Activated T-helper 9 cell treated with anti-CD3 and anti-CD28 coated beads, Interleukin-2, amount 50 U/mL, for 16 hours (primary cell): ENCODE measurements around the gene ELMO2.
"Not testable (repeated sequence)": the region's sequence is repeated elsewhere in the genome, so short reads cannot be mapped to it uniquely, and the experiment has no call there.

Experiments
- DNase-seq: peaks from one replicate; pipeline ENCODE4 v3.0.0-alpha.2; 2020; ENCODE audit warnings: low read depth

Gene ELMO2

DNA sequence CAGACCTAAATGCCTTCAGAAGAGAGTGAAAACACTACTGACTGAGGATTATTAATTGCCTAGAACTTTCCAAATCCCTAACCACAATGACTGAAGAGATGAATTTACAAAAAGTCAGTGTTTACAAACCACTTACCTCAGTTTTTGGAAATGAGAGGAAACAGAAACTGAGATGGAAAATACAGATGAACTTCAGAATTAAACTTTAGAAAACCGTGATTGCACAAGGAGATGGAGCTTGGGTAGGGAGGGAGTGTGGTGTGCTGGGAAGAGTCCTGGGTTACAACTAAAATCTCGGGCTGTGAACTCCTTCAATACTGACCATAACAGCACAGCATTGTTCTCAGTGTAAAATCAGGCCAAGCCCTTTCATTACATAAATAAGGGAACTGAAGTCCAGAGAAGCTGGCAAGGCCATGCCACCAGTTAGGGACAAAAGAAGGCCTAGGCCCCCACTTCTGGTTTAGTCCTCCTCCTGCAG lies 4.0 kb downstream of the ELMO2 start:
- no peak for DNase-seq

DNA sequence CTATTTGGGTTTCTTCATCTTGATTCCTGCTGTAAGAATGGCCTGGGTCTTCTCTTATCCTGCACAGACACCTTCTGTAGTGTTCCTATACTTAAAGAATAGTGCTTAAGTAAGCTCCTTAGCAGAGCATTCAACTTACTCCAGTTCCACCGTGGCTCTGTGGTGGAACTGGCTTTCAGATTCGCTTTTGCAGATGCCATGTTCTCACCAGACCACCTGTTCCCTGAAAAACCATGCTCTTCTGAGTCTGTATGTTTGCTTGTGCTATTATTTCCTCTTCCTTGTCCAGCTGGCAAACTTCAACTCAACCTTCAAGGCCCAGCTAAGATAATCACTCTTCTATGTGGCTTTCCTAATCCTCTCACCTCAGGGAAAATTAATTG lies 4.9 kb downstream of the ELMO2 start:
- no peak for DNase-seq

DNA sequence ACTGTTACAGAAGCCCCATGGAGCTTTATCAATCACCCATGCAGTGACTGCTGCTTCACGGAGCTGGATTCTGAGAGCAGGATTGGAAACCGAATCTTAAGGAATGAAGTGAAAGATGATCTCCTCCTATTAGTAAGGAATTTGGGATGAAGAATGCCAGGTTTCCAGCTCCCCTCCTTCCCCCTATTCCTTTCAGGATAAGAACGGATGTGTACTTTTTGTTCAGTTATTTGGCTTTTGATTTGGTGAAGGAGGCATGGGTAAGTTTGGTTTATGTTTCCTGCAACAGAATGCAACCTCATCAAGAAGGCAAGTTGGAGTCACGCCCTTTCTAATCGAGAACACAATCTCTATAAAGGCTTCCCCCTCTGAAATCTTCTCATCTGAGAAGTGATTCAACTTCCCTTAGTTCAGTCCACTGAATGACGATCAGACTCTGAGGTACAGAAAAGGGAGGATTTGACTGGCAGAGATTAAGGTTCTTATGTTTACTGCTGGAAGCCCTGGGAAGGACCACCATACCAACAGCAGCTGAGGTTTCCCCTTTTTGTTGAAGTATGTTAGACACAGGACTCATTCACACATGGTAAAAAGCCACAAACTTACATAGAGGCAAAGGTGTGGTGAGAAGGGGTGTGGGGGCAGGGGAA lies 5.5 kb downstream of the ELMO2 start:
- no peak for DNase-seq

DNA sequence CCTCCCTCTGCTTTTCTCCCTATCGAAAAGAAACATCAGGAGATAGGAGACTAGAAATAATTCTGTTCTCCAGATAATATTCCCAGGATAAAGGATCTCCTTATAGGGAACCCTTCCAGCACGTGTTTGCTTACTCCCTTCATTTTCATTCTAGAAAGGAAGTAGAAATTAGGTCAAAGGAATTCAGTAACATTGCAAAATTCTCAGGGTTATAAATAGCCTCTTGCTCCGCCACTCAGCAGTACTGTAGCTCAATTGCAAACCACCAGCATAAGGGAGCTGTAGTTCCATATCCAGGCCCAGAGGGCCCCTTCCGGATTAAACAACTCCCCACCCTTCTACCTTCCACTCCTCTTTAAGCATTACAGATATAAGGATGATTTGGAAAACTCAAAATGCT lies 6.2 kb downstream of the ELMO2 start:
- no peak for DNase-seq

DNA sequence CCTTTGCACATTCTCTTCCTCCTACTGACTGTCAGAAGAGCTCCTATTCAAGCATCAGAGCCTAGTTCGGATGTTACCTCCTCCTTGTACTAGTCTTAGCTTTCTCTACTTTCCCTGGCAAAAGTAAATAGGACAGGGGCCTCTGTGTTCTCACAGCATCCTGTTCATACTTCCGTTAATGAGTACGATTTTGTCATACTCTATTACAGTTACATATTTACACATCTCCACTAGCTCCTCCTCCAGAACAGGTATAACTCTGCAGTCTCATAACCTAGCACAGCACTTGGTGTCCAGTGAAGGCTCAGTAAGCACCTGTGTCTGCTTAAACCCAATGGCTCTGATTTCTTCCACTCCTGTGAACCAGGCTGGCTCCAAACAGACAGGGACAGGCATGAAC lies 7.0 kb downstream of the ELMO2 start:
- no peak for DNase-seq

DNA sequence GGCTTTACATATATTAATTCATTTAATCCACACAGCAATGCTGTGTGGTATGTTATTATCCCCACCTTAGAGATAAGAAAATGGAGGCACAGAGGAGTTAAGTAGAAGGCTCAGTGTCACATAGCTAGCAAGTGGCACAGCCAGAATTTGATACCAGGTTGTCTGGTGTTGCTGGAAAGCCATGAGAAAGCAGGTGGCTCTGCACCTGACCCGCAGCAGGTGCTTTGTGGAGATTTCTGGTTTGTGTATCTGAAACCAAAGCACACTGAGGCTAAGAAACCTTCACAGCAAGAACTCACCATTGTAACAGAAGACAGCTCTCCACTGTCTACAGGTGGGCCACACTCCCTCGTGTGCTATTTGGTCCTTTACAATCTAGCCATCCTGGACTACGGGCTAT lies 7.5 kb downstream of the ELMO2 start:
- DNase-seq, result no peak

DNA sequence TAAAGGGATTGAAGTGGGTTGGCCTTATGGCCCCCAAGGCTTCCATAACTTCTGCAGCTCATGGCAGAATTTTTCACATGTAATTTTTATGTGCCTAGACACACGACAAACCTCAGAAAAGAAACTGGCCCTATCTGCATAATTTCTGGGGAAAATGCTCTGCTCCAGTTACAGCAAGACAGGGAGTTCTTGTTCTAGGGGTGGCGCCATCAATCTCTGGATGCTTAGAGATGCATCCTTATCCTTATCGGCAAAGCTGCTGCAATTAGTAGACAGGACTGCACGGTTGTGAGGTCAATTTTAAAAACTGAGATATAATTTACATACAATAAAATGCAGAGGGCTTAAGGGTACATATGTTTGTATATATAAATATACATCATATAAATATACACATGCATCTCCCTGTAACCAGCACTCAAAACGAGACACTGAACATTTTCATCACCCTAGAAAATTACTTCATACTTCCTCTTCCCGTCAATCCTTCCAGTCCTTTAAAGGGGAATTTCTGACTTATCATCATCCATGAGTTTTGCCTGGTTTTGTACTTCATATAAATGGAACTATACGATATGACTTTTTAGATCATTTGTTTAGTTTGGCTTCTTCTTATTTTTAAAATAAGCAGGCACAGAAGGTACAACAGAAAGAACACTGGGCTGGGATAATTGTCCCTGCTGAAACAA lies 10.2 kb downstream of the ELMO2 start:
- DNase-seq, result no peak

DNA sequence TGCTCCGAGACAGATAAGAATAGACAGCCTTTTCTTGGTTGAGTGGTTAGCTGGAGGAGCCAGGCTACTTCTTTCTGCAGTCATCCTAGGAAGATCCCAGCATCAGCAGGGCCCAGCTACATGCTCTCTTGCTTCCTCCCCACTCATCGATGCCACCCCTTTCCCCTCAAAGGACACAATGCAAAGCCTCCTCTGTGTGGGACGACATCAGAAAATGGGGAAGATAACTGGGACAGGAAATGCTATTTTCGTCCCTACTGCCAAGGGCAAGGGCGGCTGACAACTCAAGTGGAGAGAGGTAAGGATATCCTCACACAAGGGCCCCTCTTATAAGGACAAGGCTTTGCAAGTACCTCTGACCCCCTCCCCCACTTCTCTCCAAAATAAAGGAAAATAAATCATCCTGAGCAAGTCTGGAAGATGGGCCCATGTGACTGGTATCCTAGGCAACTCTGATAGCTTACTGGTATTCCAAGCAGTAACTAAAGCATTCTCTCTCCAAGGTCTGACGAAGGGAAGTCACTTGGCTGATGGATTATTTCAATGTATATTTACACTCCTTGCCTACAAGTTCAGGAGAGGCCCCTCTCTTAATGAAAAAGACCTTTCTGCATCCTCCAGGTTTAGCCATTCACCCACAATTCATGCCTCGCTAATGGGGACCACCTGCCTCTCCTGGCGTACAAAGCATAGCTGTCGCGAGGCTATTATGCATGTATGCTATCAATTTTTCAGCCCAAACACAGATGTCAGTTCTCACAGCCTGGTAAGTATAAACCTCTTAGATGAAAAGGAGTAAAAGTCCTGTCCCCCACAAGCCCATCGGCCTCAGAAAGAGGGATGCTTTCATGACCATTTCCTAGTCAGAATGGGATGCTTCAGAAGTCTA lies 11.3 kb downstream of the ELMO2 start:
- DNase-seq, result no peak

DNA sequence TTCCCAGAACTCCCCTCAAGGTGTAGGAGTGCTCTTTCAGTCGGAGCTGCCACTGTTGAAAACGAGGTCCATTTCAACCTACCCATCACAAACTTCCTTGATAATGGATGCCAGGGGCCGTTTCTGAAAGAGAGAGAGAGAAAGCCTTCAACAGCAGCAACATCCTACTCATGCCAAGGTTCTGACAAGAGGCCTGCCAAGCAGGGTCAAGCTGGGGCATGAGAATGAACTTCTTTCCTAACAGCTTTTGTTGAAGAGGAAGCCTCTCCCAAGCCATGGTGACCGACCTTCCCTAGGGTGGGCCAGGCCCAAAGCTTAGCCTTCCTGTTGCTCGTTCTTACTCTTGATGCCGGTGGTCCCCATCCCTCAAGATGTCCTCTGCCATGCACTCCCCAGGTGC lies 12.4 kb downstream of the ELMO2 start:
- DNase-seq, result no peak

DNA sequence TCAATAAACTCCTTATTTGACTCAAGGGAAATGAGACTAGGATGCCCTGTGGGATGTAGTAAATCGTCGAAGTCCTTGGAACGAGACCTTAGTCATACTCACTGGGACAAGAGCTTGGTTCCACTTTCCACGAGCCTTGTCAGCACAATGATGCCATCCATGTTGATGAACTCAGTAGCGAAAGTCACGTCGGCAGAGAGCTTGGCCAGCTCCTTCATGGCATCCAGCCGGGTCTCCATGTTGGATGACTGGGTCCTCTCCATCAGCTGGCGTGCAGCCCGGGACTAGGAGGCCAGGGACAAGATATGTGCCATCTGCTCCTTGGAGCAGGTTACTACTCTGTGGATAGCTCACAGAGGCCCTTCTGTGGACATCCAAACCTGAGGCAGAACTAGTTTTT lies 17.5 kb downstream of the ELMO2 start:
- DNase-seq, result no peak

DNA sequence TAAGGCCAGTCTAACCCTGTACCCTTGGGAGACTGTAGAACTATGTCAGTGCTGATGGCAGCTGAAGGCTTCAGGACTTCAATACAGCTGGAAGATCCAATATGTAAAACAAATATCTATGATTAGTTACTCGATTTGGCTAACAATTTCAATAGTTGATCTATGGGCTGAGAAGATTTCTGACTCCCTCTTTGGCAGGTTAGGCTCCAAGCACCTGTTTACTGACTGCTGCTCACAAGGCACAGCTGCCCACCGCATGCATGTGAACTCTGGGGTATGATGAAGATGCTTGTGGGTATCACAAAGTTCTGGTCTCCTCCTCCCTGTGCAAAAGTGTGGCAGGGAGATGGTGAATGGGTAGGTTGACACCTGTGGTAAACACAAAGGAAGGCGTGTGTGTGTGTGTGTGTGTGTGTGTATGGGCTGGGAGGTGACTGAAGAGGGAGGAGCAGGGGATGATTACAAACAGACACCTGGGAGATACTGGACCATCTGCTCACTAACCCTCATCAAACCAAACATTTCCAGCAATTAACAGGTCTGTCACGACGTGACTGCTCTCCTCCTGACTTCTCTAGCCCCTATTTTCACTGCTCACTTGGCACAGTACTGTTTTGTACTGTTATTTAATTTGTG lies 18.1 kb downstream of the ELMO2 start:
- no peak for DNase-seq

DNA sequence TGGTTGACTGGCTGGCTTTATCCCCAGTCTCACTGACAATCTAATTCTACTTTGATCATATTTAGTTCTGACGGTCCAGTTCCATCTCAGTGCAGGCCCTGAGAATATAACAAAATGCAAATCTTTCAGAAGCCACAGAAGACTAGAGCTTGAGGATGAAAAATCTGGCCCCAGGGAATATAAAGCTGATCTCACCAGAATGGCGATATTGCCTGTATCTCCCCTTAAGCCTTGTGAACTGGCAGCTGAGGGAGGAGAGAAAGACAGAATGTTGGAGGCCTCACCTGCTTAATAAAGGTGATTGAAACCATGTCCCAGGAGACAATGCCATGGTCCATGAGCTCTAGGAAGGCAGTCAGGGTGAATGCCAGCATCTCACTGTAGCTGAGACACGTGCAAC lies 19.4 kb downstream of the ELMO2 start:
- not testable (repeated sequence) for DNase-seq

DNA sequence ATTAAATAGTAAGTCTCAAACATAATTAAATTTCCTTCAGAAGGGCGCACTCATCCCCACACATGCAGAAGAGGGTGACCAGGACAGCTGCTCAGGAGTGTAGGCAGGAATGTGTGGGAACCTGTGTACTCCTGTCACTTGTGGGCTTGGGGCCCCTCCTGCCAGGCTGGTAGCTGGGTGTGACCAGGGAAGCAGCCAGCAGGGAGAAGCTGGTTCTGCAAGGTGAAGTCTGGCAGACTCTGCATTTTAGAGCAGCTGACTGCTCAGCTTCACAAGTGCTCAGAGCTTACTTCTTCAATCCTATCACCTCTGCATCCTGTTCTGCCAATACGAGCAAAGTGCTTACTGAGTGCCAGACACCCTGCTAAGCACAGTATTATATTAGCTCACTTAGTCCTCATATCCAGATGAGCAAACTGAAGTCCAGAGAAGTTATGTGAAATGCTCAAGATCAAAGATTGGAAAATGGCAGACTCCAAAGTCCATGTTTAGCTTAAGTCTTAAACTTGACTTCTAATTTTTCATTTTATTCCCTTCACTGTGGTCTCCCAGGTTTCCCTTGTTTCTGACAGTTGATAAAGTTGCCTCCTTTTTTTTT lies 27.9 kb downstream of the ELMO2 start:
- DNase-seq, result no peak

DNA sequence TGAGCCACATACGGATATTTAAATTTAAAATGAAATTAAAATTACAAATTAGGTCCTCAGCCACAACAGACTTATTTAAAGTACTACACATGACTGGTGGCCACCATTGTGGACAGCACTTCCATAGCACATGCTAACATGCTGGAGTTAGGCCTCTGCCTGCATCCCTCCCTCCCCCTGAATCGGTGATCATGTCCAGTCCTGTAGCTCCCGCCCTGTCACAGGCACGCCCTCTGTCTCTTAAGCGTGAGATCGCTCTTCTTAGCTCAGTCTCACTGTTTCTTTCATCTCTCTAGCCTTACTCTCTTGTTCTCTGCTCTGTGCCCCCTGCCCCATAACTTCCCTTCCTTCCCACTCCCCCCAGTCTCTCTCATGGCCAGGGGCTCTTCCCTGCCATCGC lies 28.9 kb downstream of the ELMO2 start:
- no peak for DNase-seq

DNA sequence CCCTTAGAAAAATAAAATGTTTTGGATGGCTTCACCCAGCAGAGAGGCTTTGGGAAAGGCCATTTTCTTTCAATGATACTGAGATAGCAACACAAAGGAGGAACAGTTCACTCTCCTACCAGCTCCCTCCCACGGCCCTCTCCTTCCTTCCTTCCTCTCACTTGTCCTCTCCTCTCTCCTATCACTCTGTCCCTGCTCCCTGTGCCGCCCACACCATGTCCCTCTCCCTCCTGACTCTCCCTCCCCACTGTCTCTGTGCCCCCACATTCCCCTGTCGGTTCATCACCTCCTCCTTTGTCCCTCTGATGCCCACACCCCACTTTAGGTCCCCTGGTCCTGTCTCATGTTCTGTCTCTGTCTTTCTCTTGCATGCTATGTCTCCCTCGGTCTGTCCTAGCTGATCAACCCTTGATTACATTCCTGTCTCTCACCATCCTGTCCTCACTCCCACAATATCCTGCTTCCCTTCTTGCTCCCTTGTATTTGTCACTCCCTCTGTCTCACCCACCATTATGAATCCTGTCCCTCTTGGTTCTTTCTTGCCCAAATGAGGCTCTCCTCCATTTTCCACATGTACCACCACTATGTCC lies 30.1 kb downstream of the ELMO2 start:
- no peak for DNase-seq

DNA sequence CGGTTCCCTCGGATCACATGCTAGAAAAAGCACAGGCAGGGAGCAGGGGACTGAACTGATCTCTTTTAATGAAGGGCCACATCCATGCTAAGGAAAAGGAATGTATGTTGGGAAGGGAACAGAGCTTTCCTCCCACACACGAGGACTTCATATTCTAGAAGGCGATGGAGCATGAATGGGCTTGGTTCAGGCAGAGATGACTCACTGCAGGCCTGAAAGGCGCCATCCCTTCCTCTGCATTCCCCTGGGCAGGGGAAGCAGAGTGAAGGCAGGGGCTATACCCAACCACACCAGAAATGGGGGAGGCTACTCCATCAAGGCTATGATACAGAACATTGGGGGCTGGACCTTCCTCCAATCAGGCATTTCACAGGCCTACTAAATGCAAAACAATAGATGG lies 30.6 kb downstream of the ELMO2 start:
- DNase-seq, result no peak

DNA sequence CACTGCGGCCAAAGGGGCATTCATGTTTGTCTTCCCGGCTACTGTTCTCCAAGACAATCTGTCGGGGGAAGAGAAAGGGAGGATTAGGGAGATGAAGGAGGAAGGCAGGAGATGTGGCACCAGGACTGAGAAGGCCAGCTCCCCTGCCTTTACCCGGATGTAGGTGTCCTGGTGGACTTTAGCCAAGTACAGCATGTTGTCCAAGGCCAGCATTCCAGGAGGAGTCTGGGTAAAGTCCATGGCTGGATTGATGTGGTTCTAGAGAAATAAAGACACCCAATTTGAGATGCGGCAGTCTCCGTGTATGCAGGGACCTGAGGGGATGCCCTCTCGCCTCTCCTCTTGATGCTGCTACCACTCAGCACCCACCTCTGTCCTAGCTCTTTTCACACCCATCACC lies 32.0 kb downstream of the ELMO2 start:
- DNase-seq, result no peak

DNA sequence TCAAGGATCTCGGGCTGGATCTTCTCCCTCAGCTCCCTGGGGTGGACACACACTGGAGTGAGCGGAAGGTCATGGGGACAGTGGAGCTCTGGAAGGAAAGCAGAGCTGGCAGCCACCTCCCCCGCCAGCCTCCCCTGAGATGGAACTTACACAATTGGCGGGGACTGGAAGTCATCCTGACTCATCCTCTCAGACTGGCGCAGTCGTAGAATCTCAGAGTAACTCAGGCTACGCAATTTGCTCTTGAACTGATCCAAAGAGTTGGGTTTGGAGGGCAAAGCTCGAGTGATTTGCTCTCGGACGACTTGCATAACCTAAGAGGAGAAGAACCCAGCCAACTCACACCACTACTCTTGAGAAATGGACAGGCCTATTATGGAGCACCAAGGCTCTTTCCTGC lies 34.8 kb downstream of the ELMO2 start:
- DNase-seq, result no peak

DNA sequence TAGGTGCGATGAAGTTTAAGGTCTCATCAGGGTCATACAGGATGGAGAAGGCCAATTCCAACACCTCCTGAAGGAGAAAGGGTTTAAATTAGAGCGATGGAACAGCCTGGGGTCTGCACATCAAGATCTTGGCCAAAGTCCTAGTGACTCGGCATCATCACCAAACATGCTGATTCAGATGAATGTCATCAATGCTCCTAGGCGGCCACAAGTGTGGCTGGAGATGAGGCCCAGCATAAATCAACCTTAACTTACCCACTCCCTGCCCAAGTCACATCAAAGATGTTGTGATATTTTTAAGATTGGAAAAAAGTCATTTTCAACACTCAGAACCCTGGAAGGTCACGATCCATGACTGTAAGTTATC lies 37.5 kb downstream of the ELMO2 start:
- DNase-seq, result no peak

DNA sequence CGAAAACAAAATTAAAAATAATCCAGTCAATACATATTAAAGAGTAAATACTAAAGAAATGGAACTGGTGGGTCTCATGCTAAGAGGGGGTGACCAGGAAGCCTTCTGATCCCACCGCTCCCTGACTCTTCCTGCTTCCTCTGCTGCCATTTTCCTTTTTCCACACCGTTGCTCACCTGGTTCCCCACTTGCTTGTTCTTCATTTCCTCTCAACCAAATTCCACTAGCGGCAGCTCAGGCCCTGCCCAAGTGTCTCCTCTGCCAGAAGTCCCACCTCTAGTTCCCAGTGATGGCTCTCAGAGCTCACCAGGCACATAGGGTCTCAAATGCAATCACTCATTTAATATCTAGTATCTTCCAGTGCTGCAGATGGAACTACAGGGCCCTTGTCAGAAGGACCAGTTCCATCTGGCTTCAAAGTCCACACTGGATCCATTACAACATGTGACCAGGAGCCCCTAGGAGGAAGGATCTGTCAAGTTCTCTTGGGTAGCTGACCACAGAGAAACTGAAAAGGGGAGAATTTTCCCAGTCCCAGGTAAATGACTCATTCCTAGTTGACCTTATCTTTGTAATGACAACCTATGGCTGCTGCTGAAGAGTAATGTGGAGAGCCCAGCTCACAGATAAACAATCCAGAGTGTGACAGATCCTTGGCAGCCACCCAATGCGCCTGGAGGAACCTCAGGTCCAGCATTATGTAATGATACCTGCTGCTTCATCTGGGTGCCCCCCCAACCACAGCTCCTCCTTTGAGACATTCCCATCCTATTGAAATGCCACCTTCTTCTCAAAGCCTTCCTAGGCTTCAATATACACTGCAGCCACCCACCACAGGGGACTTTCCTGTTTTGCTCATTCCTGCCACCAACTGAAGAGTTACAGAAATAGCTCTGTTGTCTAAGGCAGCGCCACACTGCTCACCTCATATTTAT lies 38.2 kb downstream of the ELMO2 start:
- no peak for DNase-seq

DNA sequence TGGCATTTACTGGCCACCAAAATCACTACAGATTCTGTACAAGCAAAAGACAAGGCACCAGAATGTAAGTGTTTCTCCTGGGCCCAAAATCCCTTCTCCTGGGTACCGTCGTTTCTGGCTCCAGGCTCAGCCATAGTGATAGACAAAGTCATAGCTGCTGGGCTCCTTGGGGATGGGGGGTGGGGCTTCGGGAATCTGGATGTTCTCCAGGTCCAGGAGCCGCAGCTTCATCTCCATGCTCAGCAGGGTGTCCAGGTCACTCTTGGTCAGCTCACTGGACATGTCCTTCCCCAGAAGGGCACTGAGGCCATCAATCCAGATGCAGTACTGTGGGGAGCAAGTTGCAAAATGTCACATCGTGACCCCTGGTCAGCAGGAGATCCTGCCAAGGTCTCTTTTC lies 39.2 kb downstream of the ELMO2 start:
- no peak for DNase-seq
